ENCODE data around the gene BCR.

Gene BCR

DNA sequence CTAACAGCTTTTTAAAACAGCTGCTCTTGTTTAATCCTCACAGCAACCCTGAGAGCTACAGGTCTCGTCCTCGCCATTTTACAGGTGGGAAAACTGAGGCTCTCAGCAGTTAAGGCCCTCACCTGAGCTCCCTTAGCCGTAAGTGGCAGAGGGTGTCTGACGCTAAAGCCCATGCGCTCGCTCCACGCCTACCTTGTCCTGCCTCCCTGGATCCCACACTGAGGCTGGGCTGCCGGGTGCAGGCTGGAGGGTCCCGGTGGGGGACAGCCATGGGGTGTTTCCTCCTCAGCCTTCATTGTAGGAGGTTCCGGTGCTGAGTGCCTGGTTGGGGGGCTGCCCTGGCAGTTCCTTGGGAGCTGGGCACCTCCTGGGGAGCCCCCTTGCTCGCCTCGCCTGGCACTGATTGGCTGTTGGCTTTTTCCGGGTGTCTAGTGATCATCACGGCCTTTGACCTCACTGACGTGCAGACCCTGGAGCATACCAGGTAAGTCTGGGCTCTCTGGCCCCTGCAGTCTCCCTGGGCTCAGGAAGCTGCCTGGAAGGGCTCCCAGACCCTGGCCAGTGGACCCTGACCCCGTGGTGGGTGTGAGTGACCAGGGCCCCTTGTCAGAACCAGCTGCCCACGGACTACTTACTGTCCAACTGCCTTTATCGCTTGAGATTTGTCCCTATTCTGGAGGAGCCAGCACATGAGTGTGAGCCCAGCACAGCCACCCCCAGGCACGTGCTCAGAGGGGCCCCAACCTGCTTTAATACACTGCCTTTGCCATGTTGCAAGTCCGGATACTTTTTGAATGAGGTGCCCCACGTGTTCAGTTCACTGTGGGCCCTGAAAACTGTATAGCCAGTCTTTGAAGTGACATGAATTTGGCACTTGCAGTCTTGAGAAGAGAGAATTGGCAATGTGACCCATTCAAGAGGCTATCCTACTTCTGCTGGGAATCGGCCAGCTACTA, 22.5 kb upstream of the BCR start:
- TF ChIP-seq, protein P1, sequence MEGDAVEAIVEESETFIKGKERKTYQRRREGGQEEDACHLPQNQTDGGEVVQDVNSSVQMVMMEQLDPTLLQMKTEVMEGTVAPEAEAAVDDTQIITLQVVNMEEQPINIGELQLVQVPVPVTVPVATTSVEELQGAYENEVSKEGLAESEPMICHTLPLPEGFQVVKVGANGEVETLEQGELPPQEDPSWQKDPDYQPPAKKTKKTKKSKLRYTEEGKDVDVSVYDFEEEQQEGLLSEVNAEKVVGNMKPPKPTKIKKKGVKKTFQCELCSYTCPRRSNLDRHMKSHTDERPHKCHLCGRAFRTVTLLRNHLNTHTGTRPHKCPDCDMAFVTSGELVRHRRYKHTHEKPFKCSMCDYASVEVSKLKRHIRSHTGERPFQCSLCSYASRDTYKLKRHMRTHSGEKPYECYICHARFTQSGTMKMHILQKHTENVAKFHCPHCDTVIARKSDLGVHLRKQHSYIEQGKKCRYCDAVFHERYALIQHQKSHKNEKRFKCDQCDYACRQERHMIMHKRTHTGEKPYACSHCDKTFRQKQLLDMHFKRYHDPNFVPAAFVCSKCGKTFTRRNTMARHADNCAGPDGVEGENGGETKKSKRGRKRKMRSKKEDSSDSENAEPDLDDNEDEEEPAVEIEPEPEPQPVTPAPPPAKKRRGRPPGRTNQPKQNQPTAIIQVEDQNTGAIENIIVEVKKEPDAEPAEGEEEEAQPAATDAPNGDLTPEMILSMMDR (IDR thresholded peaks at IDR 0.05; ENCODE audit: insufficient read depth, low read depth, low read length, missing control alignments), result no peak
- no peak overlapping the region for H3K4me3 ChIP-seq (ENCODE audit: low read length)
- DNase-seq (ENCODE audit: low read depth), result no peak

DNA sequence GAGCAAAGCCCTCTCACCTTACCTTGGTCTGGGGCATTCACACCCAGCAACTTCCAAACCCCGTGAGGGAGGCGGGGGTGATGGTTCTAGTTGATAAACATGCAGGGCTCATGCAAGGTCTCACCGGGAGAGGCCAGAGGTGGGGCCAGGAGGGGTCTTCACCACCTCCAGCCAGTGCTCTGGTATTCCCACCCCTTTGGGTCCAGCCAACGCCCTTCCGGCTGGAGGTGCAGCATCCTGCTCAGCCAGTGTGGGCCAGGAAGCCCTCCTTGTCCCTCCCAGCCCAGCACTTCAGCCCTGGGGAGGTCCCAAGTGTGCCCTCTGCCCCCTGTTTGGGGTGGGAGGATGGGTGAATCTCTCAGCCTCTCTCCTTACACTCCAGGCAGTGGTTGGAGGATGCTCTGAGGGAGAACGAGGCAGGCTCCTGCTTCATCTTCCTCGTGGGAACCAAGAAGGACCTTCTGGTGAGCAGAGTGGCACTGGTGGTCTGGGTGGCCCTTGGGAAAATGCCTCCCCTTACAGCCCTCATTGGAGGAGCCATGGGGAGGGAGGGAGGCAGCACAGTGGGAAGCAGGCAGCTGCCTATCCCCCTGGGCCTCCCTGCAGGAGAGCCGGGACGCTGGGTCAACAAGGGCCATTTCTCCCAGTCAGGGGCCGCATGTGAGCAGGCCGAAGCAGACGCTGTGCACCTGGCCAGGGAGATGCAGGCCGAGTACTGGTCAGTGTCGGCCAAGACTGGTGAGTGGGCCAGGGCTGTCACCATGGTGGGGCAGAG, 21.6 kb upstream of the BCR start:
- no peak overlapping the region for H3K4me3 ChIP-seq (ENCODE audit: low read length)
- DNase-seq (ENCODE audit: low read depth), result no peak
- TF ChIP-seq, protein P1 (IDR thresholded peaks at IDR 0.05; ENCODE audit: insufficient read depth, low read depth, low read length, missing control alignments), result no peak

- TF ChIP-seq, protein P1 (IDR thresholded peaks at IDR 0.05; ENCODE audit: insufficient read depth, low read depth, low read length, missing control alignments), result no peak
- H3K4me3 ChIP-seq (ENCODE audit: low read length), result no peak overlapping the region
- no peak for DNase-seq (ENCODE audit: low read depth)
Observed at GRCh38 chr22:23159291-23159630, 21.0 kb upstream of the BCR start.

- H3K4me3 ChIP-seq (ENCODE audit: low read length), result no peak overlapping the region
- TF ChIP-seq, protein P1 (IDR thresholded peaks at IDR 0.05; ENCODE audit: insufficient read depth, low read depth, low read length, missing control alignments), result no peak
- no peak for DNase-seq (ENCODE audit: low read depth)
Observed at GRCh38 chr22:23161029-23161428, 19.3 kb upstream of the BCR start.

GRCh38 chr22:23161574-23161973, 18.7 kb upstream of the BCR start:
- TF ChIP-seq, protein P1 (IDR thresholded peaks at IDR 0.05; ENCODE audit: insufficient read depth, low read depth, low read length, missing control alignments), result no peak
- DNase-seq (ENCODE audit: low read depth), result no peak
- no peak overlapping the region for H3K4me3 ChIP-seq (ENCODE audit: low read length)

- no peak overlapping the region for H3K4me3 ChIP-seq (ENCODE audit: low read length)
- TF ChIP-seq, protein P1 (IDR thresholded peaks at IDR 0.05; ENCODE audit: insufficient read depth, low read depth, low read length, missing control alignments), result no peak
- no peak for DNase-seq (ENCODE audit: low read depth)
Observed at GRCh38 chr22:23163665-23164064, 16.6 kb upstream of the BCR start.

Data from epithelial cell of esophagus (primary cell).